WTC11 (cell line): ENCODE measurements around the gene CYTH3. TPM values are rescaled to one million over a fixed set of nuclear protein-coding genes. Genes with fewer than 3 reads are reported as not detected.

ENCODE experiments used
- ATAC-seq: fragments of 200-7000 bp; cut with Tn5 transposase; 2 replicates; pipeline ENCODE4 v1.10.0; 2021; ENCODE audit warnings: mild to moderate bottlenecking, moderate library complexity
- CTCF ChIA-PET: fragments of 300-600 bp; sonication (Branson Sonifier 250); formaldehyde crosslinking; loops from one replicate; lab custom pipeline; 2021; ENCODE audit warnings: antibody characterized with exemption; lab: Charles Lee
- POLR2A ChIA-PET: fragments of 350-600 bp; sonication (Branson Sonifier 250); formaldehyde crosslinking; loops from one replicate; lab custom pipeline; 2021; ENCODE audit warnings: antibody characterized with exemption; lab: Charles Lee
- DNase-seq: peaks from one replicate; pipeline ENCODE4 v3.0.0; 2021; ENCODE audit warnings: low spot score
- H3K27ac Mint-ChIP-seq: 2 replicates; pipeline ENCODE4 v1.8.0; 2021; ENCODE audit warnings: mixed read lengths
- H3K27me3 Mint-ChIP-seq: 2 replicates; pipeline ENCODE4 v1.8.0; 2021; ENCODE audit warnings: low read depth, mild to moderate bottlenecking, moderate library complexity, mixed read lengths
- H3K36me3 Mint-ChIP-seq: 2 replicates; pipeline ENCODE4 v1.8.0; 2021; ENCODE audit warnings: mixed read lengths
- H3K4me1 Mint-ChIP-seq: 2 replicates; pipeline ENCODE4 v1.8.0; 2022; ENCODE audit warnings: mixed read lengths
- H3K4me3 Mint-ChIP-seq: 2 replicates; pipeline ENCODE4 v1.8.0; 2021; ENCODE audit warnings: mild to moderate bottlenecking, moderate library complexity, mixed read lengths
- H3K9me3 Mint-ChIP-seq: 2 replicates; pipeline ENCODE4 v1.8.0; 2021; ENCODE audit warnings: mixed read lengths
- ELF4 ChIP-seq: sonication (generic); formaldehyde crosslinking; IDR thresholded peaks from 2 replicates; pipeline ENCODE4 v1.8.1; 2022; ENCODE audit warnings: low read depth, mild to moderate bottlenecking, moderate library complexity, missing genetic modification reagents
- FOXJ3 ChIP-seq: sonication (generic); formaldehyde crosslinking; IDR thresholded peaks from 2 replicates; pipeline ENCODE4 v1.9.0; 2021; ENCODE audit warnings: missing genetic modification reagents, mild to moderate bottlenecking, borderline replicate concordance
- FOXK1 ChIP-seq: sonication (generic); formaldehyde crosslinking; IDR thresholded peaks from 2 replicates; pipeline ENCODE4 v1.8.0; 2022; ENCODE audit warnings: mild to moderate bottlenecking, moderate library complexity, missing genetic modification reagents
- FOXP1 ChIP-seq: sonication (generic); formaldehyde crosslinking; IDR thresholded peaks from 2 replicates; pipeline ENCODE4 v1.8.0; 2022; ENCODE audit warnings: missing genetic modification reagents, mild to moderate bottlenecking, moderate library complexity, borderline replicate concordance
- GRHL2 ChIP-seq: fragments of 250-450 bp; sonication (Bioruptor Pico); IDR thresholded peaks from 2 replicates; pipeline ENCODE4 v1.8.0; 2022; ENCODE audit warnings: mild to moderate bottlenecking, moderate library complexity; ENCODE audit not compliant: insufficient replicate concordance, severe bottlenecking
- JAZF1 ChIP-seq: fragments of 250-450 bp; sonication (Bioruptor Pico); IDR thresholded peaks from 2 replicates; pipeline ENCODE4 v1.9.0; 2021; ENCODE audit warnings: moderate library complexity, mild to moderate bottlenecking, inconsistent platforms
- JUN ChIP-seq: sonication (generic); formaldehyde crosslinking; IDR thresholded peaks from 2 replicates; pipeline ENCODE4 v1.8.0; 2023; ENCODE audit warnings: mild to moderate bottlenecking, missing genetic modification reagents
- KAT7 ChIP-seq: sonication (generic); formaldehyde crosslinking; IDR thresholded peaks from 2 replicates; pipeline ENCODE4 v1.8.1; 2023; ENCODE audit warnings: missing genetic modification reagents, mild to moderate bottlenecking, borderline replicate concordance
- PRRX2 ChIP-seq: fragments of 250-450 bp; sonication (Bioruptor Pico); IDR thresholded peaks from 2 replicates; pipeline ENCODE4 v1.8.0; 2021; ENCODE audit warnings: mild to moderate bottlenecking
- SMAD3 ChIP-seq: sonication (generic); formaldehyde crosslinking; IDR thresholded peaks from 2 replicates; pipeline ENCODE4 v1.8.0; 2022; ENCODE audit warnings: missing genetic modification reagents, mild to moderate bottlenecking, borderline replicate concordance
- SMAD4 ChIP-seq: sonication (generic); formaldehyde crosslinking; IDR thresholded peaks from 2 replicates; pipeline ENCODE4 v1.8.0; 2022; ENCODE audit warnings: mild to moderate bottlenecking, missing genetic modification reagents
- SOX15 ChIP-seq: fragments of 250-450 bp; sonication (Bioruptor Pico); IDR thresholded peaks from 2 replicates; pipeline ENCODE4 v1.9.0; 2021; ENCODE audit warnings: mild to moderate bottlenecking
- SP1 ChIP-seq: sonication (generic); formaldehyde crosslinking; conservative IDR thresholded peaks from 2 replicates; pipeline ENCODE4 v1.8.1; 2022; ENCODE audit warnings: missing genetic modification reagents
- ZNF121 ChIP-seq: sonication (generic); formaldehyde crosslinking; IDR thresholded peaks from 2 replicates; pipeline ENCODE4 v1.8.0; 2023; ENCODE audit warnings: missing genetic modification reagents
- ZNF138 ChIP-seq: sonication (generic); formaldehyde crosslinking; conservative IDR thresholded peaks from 2 replicates; pipeline ENCODE4 v1.8.1; 2022; ENCODE audit warnings: mild to moderate bottlenecking, moderate library complexity, missing genetic modification reagents
- ZNF263 ChIP-seq: sonication (generic); formaldehyde crosslinking; IDR thresholded peaks from 2 replicates; pipeline ENCODE4 v1.8.1; 2022; ENCODE audit warnings: low read depth, mild to moderate bottlenecking, moderate library complexity, missing genetic modification reagents
- ZNF671 ChIP-seq: fragments of 250-450 bp; sonication (Bioruptor Pico); IDR thresholded peaks from 2 replicates; pipeline ENCODE4 v1.8.0; 2021; ENCODE audit warnings: mild to moderate bottlenecking
- total RNA-seq: library from RNA; stranded (reverse); gene quantifications from 3 replicates; pipeline ENCODE4 v1.2.3, GENCODE V29; 2021
- TF ChIP-seq, protein P1 (sequence below): sonication (generic); formaldehyde crosslinking; IDR thresholded peaks from 2 replicates; pipeline ENCODE4 v1.8.0; 2022; ENCODE audit warnings: mild to moderate bottlenecking, missing genetic modification reagents
- TF ChIP-seq, protein P2 (sequence below): sonication (generic); formaldehyde crosslinking; IDR thresholded peaks from 2 replicates; pipeline ENCODE4 v1.8.1; 2022; ENCODE audit warnings: mild to moderate bottlenecking, missing genetic modification reagents, moderate library complexity, borderline replicate concordance
- TF ChIP-seq, protein P3 (sequence below): fragments of 250-450 bp; sonication (Bioruptor Pico); IDR thresholded peaks from 2 replicates; pipeline ENCODE4 v1.8.0; 2021; ENCODE audit warnings: mild to moderate bottlenecking
- TF ChIP-seq, protein P4 (sequence below): sonication (generic); formaldehyde crosslinking; conservative IDR thresholded peaks from 2 replicates; pipeline ENCODE4 v1.8.1; 2022; ENCODE audit warnings: mild to moderate bottlenecking, missing genetic modification reagents
- TF ChIP-seq, protein P5 (sequence below): sonication (generic); formaldehyde crosslinking; IDR thresholded peaks from 2 replicates; pipeline ENCODE4 v1.8.0; 2022; ENCODE audit warnings: mild to moderate bottlenecking, missing genetic modification reagents

CYTH3 gene
- total RNA-seq, 1 experiment from 2014 or later, result 13.2 TPM

DNA sequence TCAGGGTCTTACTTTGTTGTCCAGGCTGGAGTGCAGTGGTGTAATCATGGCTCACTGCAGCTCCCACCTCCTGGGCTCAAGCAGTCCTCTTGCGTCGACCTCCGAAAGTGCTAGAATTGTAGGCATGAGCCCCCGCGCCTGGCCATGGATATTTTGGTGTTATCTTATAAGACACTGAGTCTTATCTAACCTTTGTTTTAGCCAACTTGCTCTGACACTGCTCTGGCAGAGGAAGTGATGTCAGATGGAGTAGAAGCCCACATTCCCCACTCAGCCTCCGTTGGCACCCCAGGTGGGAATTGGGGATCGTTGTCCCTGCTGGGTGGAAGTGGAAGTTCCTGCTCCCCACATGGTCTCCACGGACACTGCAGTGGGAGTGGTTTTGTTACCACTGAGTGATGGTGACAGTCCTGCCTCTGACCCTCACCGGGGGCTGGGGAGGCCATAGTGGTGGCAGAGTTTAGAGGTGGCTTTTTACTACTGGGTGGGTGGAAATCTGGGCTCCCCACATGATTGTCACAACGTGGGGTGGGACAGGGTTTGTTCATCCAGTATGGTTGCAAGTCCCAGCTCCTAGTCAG, 142.3 kb downstream of the CYTH3 start (continued):
- TF ChIP-seq, protein P1, sequence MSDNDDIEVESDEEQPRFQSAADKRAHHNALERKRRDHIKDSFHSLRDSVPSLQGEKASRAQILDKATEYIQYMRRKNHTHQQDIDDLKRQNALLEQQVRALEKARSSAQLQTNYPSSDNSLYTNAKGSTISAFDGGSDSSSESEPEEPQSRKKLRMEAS (CRISPR knock-in tag), result no peak

DNA sequence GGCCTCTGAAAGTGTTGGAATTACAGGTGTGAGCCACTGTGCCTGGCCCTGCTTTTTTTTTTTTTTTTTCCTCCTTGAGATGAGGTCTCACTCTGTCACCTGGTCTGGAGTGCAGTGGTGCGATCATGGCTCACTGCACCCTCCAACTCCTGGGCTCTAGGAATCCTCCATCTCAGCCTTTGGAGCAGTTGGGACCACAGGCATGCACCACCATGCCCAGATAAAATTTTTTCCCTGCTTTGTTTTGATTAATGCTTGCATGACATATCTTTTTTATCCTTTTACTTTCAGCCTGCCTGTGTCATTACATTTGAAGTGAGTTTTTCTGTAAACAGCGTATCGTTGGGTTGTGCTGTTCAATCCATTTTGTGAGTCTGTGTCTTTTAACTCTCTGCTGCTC, 144.2 kb downstream of the CYTH3 start:
- H3K27ac Mint-ChIP-seq, result peak overlapping the region; percentile 39; the same call in 1 of the 2 replicates
- peaks cover 27% of the 10 kb centered on the region for H3K36me3 Mint-ChIP-seq
- TF ChIP-seq FOXJ3 (CRISPR knock-in tag), result no peak
- no peak for TF ChIP-seq SP1 (CRISPR knock-in tag)
- no peak for TF ChIP-seq SMAD4 (CRISPR knock-in tag)
- TF ChIP-seq, protein P2, sequence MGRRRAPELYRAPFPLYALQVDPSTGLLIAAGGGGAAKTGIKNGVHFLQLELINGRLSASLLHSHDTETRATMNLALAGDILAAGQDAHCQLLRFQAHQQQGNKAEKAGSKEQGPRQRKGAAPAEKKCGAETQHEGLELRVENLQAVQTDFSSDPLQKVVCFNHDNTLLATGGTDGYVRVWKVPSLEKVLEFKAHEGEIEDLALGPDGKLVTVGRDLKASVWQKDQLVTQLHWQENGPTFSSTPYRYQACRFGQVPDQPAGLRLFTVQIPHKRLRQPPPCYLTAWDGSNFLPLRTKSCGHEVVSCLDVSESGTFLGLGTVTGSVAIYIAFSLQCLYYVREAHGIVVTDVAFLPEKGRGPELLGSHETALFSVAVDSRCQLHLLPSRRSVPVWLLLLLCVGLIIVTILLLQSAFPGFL (CRISPR knock-in tag), result no peak
- no peak for TF ChIP-seq SOX15
- TF ChIP-seq FOXK1 (CRISPR knock-in tag), result no peak
- TF ChIP-seq, protein P3, sequence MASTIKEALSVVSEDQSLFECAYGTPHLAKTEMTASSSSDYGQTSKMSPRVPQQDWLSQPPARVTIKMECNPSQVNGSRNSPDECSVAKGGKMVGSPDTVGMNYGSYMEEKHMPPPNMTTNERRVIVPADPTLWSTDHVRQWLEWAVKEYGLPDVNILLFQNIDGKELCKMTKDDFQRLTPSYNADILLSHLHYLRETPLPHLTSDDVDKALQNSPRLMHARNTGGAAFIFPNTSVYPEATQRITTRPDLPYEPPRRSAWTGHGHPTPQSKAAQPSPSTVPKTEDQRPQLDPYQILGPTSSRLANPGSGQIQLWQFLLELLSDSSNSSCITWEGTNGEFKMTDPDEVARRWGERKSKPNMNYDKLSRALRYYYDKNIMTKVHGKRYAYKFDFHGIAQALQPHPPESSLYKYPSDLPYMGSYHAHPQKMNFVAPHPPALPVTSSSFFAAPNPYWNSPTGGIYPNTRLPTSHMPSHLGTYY (CRISPR knock-in tag), result no peak
- no peak for TF ChIP-seq ZNF138 (CRISPR knock-in tag)
- TF ChIP-seq ZNF671 (CRISPR knock-in tag), result no peak
- no peaks in the 10 kb centered on the region for H3K9me3 Mint-ChIP-seq
- ATAC-seq, result no peak
- CTCF ChIA-PET, result no interaction called here
- no peaks in the 10 kb centered on the region for H3K27me3 Mint-ChIP-seq
- no peak for DNase-seq
- no peaks in the 10 kb centered on the region for H3K4me1 Mint-ChIP-seq
- POLR2A ChIA-PET, result interaction anchor here (0.7 kb wide), 1 partner anchor 93 kb away, joined by 8 read pairs; no protein-coding TSS in a partner anchor
- H3K4me3 Mint-ChIP-seq, result no peak overlapping the region

DNA sequence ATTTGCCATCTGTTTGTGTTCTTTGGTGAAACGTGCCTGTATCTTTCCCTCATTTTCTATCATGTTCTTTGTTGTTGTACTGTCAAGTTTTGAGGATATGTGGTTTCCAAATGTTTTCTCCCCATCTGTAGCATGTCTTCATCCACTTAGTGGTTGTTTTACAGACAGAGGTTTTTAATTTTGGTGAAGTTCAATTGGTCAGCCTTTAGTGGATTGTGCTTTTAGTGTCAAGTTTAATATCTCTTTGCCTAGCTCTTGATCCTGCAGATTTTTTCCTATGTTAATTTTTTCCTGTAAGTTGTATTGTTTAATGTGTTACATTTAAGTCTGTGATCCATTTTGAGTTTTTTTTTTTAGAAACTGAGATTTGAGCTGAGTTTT, 145.3 kb downstream of the CYTH3 start:
- no peak for ATAC-seq
- TF ChIP-seq JUN (no peak), PRRX2 (CRISPR knock-in tag) (no peak), JAZF1 (CRISPR knock-in tag) (no peak), GRHL2 (CRISPR knock-in tag) (no peak), SMAD3 (CRISPR knock-in tag) (no peak), ELF4 (no peak), ZNF263 (no peak), FOXP1 (no peak), ZNF121 (no peak)
- TF ChIP-seq, protein P4, sequence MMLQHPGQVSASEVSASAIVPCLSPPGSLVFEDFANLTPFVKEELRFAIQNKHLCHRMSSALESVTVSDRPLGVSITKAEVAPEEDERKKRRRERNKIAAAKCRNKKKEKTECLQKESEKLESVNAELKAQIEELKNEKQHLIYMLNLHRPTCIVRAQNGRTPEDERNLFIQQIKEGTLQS (CRISPR knock-in tag), result no peak
- POLR2A ChIA-PET, result no interaction called here
- Mint-ChIP-seq H3K36me3 (peaks cover 23% of the 10 kb centered on the region), H3K4me3 (no peak overlapping the region), H3K4me1 (no peaks in the 10 kb centered on the region), H3K27me3 (no peaks in the 10 kb centered on the region), H3K27ac (no peak overlapping the region; the same call in 1 of the 2 replicates), H3K9me3 (no peaks in the 10 kb centered on the region)
- no peak for DNase-seq
- CTCF ChIA-PET, result no interaction called here

DNA sequence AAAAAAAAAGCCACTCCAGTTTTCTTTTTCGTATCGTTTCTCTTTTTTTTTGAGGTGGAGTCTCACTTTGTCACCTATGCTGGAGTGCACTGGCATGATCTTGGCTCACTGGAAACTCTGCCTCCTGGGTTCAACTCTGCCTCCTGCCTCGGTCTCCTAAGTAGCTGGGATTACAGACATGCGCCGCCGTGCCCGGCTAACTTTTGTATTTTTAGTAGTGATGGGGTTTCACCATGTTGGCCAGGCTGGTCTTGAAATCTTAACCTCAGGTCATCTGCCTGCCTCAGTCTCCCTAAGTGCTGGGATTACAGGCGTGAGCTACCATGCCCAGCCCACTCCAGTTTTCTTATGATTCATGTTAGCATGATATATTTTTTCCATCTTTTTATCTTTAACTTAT, 148.6 kb downstream of the CYTH3 start:
- no peaks in the 10 kb centered on the region for H3K27me3 Mint-ChIP-seq
- no peak overlapping the region for H3K4me3 Mint-ChIP-seq
- ATAC-seq (no peak), DNase-seq (no peak)
- peaks cover 6% of the 10 kb centered on the region for H3K9me3 Mint-ChIP-seq
- ChIA-PET CTCF (interaction anchor here (1.5 kb wide), 1 partner anchor 36 kb away, joined by 5 read pairs; no protein-coding TSS in a partner anchor), POLR2A (no interaction called here)
- H3K36me3 Mint-ChIP-seq, result peaks cover 53% of the 10 kb centered on the region
- no peak overlapping the region for H3K27ac Mint-ChIP-seq
- H3K4me1 Mint-ChIP-seq, result no peaks in the 10 kb centered on the region
- TF ChIP-seq, protein P5, sequence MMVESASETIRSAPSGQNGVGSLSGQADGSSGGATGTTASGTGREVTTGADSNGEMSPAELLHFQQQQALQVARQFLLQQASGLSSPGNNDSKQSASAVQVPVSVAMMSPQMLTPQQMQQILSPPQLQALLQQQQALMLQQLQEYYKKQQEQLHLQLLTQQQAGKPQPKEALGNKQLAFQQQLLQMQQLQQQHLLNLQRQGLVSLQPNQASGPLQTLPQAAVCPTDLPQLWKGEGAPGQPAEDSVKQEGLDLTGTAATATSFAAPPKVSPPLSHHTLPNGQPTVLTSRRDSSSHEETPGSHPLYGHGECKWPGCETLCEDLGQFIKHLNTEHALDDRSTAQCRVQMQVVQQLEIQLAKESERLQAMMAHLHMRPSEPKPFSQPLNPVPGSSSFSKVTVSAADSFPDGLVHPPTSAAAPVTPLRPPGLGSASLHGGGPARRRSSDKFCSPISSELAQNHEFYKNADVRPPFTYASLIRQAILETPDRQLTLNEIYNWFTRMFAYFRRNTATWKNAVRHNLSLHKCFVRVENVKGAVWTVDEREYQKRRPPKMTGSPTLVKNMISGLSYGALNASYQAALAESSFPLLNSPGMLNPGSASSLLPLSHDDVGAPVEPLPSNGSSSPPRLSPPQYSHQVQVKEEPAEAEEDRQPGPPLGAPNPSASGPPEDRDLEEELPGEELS (CRISPR knock-in tag), result no peak
- no peak for TF ChIP-seq KAT7
